Left colon (tissue), 2 donors: ENCODE data around the gene RABIF. TPM values are rescaled to one million over a fixed set of nuclear protein-coding genes. Genes with fewer than 3 reads are reported as not detected.

ENCODE experiments used
- ATAC-seq: fragments of 200-7000 bp; cut with Tn5 transposase; one replicate; pipeline ENCODE4 v1.9.1; 2020; ENCODE audit warnings: mild to moderate bottlenecking, moderate library complexity
- DNase-seq, 2 donors: peaks; one replicate each; pipeline ENCODE4 v3.0.0-alpha.2; 2020
- intact Hi-C, 2 donors: fragments of 100-400 bp; cut with DNase I in 1 of 2; cut with micrococcal nuclease in 1 of 2; formaldehyde crosslinking; loops; one replicate each; pipeline versions ENCODE4 v1.11.2 to v1.14.0; 2022; cut with DNase I, micrococcal nuclease
- total RNA-seq, 2 donors: library from RNA; stranded (reverse); fragmentation: NEBNext Ultra II Directional; extraction: Animal tissue kit (Norgen Biotek cat#: 25700); gene quantifications; one replicate each; pipeline ENCODE4 v1.2.1, GENCODE V29; 2021
- donor health status: DM: no; HTN: no; CAD: no.
- donor health status: DM: yes; HTN: yes; CAD: no.

RABIF gene
- total RNA-seq, 2 donors from 2014 or later, result 12.0 to 14.3 TPM

DNA sequence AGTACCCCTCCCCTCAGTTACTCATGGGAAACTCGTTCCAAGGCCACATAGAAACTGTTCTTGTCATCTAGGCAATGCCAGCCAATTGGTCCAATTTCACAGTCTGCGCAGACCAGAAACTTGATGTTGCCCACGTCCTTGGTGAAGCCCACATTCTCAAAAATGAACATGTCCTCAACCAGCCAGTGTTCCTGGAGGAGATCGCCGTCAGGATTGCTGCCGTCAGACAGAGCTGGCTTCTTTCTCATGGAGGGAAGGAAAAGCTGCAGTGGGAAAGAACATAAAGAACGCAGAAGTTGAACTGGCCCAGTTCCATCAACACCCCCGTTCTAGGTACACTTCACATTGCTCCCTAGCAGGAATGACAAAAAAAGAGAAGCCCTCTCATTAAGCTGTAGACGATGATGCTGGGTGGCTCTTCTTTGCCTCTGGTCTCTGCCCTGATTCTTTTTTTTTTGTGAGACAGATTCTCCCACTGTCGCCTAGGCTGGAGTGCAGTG lies 7.9 kb downstream of the RABIF start:
- ATAC-seq, result no peak
- DNase-seq, result no peak
- intact Hi-C loops, result no loop called here

DNA sequence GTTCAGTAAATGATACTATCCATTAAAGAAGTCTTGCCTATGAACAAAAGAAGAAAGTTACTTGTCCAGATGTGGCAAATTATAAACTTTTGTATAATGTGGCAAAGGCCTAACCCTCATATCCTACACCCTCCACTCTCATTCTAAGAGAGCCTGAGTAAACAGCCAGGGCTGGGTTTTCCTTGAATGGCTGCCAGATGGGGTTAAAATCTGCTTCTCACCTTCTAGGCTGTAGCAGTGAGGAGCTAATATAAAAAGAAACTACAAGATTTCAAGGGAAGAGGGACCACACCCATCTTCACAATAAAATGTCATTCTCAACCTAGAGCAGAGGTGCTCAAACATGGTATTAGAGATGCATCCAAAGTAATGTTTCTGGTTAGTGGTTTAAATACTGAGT lies 8.9 kb downstream of the RABIF start:
- intact Hi-C loops, result no loop called here
- ATAC-seq (peak; percentile 88), DNase-seq (no peak)

DNA sequence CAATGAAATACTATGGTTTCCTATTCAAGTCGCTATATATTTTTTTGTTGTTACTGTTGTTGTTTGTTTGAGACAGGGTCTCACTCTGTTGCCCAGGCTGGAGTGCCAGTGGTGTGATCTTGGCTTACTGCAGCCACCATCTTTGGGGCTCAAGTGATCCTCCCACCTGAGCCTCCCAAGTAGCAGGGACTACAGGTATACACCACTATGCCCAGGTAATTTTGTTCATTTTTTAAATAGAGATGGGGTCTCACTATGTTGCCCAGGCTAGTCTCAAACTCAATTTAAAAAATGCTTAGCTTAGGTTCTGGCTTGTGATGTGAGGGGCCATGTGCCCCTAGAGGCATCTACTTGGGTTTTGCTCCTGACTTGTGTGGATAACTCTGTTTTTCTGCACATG lies 9.8 kb downstream of the RABIF start:
- intact Hi-C loops, result no loop called here
- ATAC-seq (no peak), DNase-seq (no peak)

DNA sequence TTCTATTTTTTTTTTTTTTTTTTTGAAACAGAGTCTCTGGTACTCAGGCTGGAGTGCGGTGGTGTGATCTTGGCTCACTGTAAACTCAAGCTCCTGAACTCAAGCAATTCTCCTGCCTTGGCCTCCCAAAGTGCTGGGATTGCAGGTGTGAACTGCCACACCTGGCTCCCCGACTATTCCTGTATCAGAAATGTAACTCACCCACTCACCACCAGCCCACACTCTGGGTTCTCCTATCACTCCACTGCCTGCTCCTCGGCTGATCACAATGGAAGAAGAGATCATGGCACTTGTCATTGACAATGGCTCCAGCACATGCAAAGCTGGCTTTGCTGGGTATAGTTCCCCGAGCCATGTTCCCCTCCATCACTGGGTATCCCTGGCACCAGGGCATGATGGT lies 15.9 kb downstream of the RABIF start:
- intact Hi-C loops, result no loop called here
- DNase-seq, result no peak
- no peak for ATAC-seq

DNA sequence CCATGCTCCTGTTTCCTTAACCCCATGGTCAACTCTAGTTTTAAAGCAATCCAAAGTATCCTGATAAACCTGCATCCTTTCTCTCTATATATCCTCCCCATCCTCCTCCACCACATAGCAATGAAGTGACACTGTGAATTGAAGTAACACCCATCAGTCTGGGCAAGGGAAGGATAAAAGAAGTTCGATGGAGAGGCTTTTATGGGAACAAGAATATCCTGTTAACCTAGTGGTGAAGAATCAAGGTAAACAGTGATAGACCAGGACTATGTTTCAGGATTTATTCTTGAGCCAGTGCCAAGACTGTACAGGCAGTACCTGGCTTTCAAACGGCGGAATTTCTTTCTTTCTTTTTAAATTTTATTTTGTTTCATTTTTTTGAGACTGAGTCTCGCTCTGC lies 17.6 kb downstream of the RABIF start:
- intact Hi-C loops, result no loop called here
- ATAC-seq (no peak), DNase-seq (no peak)

DNA sequence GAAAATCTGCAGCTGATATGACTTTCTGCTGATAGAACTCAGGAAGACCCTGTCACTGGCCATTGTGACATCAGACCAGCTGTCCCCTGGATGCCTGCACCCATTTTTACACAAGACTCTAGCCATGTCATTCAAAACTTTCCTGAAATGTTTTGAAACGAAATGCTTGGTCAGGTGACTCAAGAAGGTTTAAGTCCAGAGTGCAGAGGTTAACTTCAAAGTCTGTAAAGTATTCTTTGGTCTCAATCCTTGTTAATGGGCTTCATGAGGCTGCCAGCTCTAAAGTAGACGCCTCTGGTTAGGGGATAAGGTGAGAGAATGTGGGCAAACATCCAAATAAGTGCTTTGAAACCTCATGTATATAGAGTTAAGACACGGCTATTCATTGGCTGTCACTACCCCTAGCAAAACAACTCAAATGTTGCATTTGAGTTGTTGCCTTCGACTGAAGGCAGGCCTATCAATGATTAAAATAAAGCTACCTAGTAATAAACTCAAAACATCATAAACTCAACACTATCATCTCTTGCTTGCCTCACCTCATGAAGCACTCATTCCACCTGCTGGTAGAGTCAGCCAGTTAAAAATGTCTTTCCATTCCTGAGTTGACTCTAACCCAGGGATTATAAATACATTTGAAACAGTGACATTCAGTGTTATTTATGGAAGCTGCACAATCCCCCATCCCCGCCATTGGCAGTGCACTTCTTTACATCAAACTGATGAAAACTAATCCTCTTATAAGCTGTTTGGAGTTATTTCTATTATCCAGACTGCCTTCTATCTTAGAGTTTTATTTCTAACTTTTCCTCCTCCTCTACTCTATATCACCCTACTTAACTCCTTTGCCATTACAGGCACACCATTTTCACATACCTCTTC lies 26.0 kb downstream of the RABIF start:
- no peak for DNase-seq
- intact Hi-C loops, result no loop called here
- ATAC-seq, result peak; percentile 7

DNA sequence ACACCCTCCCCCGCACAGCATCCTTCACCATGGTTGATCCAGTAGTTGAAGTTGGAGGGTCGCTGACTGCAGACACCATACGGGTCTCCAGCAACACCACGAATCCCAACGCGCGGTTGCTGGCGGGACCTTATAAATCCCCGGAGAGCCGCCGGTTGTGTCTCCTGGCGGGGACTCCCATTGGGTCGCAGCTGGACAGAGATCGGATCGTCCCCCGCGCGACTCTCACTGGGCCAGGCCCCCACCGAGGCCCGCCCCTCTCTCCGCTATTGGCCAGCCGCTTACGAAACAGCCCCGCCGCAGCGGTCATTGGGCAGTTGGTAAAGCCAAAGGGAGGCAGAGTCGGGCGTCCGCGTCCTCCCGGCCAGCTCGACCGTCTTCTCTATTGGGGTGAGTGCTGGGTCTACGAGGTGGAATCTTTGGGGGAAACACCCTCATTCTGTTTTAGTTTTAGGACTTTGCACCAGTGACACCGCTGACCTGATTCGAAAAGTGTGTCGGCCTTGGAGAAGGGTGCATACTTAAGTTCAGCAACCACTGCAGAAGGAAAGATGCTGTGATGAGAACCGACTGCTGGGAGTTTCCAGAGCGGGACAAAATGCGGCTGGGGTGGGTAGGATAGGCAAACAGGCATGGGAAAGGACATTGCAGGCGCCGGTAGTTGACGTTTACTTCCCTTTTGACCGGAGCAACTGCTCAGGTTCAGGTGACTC lies 27.4 kb downstream of the RABIF start:
- intact Hi-C loops, result no loop called here
- DNase-seq (peak; percentile 94 to 95), ATAC-seq (peak; percentile 87)

DNA sequence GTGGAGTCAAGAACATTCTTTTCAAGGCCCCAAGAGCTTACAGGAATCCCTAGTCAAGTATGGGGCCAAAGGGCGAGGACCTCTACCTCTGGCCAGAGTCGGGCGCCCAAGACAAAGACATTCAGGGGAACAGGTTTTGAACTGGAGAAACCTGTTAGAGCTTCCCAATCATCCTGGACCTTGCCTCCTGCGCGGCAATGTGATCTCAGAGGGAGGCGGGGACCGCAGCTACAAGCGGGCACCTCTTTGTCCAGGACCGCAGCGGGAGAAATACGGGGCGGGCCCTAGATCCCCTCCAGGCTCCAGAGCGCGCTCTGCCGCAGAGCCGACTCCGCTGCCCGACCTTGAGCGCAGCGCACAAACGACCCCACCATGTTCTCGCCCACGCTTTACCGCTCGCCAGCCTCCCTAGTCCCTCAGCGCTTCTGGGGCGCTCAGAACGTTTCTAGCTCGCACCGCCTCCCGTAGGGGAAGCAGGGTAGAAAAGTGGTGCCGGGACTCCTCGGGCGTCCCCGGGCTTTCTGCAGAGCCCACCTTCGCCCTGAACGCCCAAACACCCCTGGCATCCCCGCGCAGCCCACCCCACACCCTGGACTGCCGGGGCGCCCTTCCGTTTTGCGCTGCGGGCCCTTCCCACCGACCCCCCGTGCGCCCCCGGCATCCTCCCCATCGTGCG lies 28.1 kb downstream of the RABIF start:
- intact Hi-C loops, result no loop called here
- ATAC-seq (peak; percentile 80), DNase-seq (peak; percentile 84 to 89)

DNA sequence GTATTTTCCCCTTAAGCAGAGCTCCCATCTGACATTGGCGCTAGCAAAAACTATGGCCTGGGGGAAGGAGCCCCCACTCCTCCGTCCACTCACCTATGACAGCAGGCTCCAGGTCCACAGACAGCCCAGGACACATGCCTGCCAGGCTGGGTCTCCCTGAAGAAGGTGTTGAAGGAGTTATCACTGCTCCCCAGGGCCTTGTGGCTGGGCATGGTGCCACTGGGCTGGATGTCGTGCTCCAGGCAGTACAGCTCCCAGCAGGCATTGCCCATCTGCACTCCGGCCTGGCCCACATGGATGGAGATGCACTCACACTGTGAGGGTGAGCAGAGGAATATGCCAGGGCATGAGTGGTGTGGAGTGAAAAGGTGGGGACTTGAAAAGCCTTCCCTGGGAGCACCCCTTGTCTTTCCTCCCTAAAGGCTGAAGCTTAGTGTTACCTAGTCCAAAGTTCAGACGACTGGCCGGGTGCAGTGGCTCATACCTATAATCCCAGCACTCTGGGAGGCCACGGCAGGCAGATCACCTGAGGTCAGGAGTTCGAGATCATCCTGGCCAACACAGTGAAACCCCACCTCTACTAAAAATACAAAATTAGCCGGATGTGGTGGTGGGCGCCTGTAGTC lies 30.0 kb downstream of the RABIF start:
- intact Hi-C loops, result no loop called here
- ATAC-seq (no peak), DNase-seq (no peak)

DNA sequence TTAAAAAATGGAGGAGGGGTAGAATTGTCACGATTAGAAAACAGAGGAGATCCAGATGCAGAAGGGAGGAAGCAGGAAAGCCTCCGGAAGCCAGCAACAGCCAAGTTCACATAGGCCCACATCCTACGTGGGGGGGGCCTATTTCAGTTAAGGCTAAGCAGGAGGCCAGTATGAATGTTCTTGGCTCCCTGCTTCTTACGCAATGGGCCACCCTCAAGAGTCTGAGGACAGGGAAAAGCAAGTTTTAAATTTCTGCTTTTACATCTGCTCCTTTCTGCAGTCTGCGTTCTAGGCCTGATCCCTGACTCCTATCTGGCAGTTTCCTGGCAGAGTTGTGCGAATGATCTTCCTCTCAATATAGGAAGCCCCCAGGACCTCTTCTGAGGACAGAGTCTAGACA lies 30.6 kb downstream of the RABIF start:
- no peak for ATAC-seq
- intact Hi-C loops, result no loop called here
- DNase-seq, result peak in 1 of 2 donors; percentile 53

DNA sequence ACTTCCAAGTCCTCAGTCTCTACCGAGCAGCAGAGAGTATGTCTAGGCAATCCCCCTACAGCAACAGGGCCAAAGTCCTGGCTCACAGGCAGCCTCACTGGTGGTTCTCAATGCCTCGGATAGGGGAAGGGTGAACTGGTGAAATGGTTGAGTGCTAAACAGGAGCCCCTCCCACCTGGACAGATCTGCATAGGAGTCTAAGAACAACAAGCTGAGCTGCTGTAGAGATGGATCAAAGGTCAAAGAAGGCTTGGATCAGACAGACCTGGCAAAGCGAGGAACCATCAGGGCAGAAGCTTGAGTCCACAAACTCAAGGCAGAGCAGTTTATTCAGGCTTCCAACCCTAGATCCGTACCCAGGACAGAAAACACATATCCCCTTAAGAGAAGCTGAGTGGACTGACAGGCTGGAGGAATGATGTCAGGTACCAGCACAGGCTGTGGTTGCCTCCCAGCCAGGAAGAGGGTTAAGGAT lies 31.8 kb downstream of the RABIF start:
- ATAC-seq (peak; percentile 47), DNase-seq (peak; percentile 39 to 46)
- intact Hi-C loops, result no loop called here

DNA sequence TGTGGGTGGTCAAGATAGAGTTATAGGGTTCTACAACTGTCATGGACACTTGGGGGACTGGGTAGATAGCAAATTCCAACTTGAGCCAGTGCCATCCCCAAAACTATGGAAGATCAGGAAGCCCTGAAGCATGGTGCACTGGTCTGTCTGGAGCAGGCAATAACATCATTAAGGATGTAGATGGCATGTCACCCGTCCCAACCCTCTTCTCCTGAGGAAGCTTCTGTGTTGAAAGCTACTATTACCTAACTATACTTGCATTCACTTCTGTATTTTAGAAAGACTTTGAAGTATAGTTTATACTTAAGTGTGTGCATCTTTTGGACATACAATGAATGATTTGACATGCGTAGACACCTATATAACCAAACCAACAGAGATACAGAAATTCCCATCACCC lies 32.9 kb downstream of the RABIF start:
- DNase-seq (no peak), ATAC-seq (no peak)
- intact Hi-C loops, result no loop called here

DNA sequence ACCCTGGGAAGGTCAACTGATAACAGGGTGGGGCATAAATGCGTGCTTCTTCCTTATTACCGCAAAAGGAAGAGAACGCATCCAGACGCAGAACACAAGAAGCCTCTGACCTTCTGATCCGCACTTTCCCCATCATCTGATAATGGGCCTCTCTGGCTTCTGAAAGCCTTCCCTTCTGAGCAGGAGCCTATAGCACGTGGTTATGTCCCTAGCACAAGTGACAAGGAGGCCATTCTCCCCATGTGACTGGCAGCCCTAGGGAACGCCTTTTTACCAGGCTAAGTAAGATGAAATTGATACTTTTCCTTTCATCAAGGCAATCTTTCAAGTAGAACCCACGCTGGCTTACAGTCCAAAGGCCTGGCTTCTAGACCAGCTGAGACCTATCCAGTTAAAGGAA lies 34.2 kb downstream of the RABIF start:
- DNase-seq (no peak), ATAC-seq (peak; percentile 17)
- intact Hi-C loops, result no loop called here

DNA sequence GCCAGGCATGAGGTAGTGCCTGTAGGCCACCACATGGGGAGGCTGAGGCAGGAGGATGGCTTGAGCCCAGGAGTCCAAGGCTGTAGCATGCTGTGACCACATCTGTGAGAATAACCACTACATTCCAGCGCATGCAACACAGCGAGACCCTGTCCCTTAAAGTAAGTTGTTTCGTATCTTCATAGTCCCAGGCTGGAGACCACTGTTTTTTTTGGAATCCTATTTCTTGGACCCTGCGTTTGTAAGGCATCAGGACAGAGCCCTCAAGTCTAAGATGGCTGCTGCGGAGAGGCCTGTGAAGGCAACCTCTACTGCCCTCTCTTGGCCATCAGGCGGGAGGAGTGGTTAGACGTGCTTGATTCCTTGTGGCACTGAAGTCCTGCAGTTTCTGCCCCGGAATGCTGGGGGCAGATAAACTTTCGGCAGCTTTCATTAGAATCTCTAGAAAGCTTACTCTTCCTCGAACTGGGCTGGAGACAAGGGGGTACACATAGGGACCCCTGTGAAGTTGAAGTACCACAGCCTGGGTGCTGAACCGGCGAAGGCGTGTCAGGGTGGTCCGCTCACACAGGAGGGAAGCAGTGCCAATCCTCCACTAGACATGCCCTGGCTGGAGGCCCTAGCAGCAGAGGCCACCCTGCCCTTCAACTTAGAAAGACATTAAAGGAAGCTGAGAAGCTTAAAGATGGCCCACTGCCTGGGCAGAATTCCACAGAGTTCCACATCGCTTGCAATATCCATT lies 36.6 kb downstream of the RABIF start:
- DNase-seq (peak in 1 of 2 donors; percentile 35), ATAC-seq (peak; percentile 52)
- intact Hi-C loops, result no loop called here

DNA sequence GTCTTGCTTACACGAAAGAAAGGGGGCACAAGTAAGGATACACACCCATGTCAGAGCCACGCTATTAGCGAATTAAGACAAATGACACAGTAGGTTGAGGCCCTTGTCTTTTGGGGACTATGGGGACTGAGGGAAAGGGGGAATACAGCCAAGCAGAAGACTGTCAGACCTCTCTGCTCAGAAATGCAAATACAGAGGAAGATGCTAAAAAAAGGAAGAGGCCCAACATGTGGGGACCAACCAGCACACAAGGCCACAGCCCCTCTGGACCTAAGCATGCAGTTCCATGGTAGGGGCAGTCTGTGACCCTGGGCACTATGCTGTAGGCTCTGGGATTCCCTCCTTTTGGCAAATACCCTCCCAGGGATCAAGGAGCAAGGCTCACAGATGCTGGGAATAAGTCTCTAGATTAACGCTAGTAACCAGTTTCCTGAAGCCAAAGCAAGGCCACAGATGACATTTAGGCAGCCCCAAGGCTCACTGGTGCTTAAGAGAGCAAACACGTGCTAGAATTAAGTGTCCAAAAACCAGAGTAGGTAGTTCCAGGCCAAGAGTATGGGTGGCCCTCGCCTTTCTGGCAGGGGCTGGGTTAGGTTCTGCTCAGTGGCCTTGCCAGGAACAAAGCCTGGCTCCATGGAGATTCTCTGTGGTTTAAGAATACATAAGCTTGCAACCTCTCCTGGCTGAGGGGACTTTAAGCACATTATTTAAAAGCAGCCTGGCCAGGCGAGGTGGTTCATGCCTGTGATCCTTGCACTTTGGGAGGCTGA lies 38.2 kb downstream of the RABIF start:
- no peak for DNase-seq
- ATAC-seq, result no peak
- intact Hi-C loops, result no loop called here

DNA sequence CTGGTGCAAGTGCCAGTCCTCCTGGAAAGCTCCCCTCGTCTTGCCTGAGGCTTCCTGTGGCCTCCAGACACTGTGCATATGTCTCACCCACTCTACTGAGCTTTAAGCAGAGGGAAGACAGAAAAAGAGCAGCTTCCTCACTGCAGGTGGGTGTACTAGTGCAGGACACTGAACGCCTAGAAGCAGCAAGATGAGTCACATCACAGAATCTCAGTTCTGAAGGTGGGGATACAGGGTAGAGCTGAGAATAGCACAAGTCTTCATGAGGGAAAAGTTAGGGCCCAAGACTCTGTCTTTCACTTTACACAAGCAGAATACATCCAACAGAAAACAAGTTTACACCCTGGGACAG lies 40.8 kb downstream of the RABIF start:
- intact Hi-C loops, result no loop called here
- ATAC-seq, result no peak

DNA sequence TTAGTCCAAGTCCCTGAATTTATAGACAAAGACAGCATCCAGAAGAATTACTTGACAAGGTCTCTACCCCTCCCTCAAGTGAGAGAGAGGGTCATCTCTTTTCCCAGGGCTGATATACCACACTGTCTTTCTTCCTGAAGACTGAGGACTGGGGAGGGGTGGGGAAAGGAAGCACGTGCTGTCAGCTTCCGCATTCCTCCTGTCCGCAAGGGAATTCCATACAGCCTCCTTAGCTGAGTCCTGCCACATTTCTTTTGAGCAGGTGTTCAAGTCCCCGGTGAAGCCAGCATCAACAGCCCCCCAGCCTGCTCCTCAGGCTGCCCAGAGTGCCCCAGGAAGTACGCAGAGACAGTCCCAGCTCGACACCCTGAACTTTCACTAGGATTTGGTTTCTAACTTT lies 44.0 kb downstream of the RABIF start:
- no peak for DNase-seq
- no peak for ATAC-seq
- intact Hi-C loops, result no loop called here

More for the DNA sequence above, 40.8 kb downstream of the RABIF start:
- DNase-seq, result no peak

DNA sequence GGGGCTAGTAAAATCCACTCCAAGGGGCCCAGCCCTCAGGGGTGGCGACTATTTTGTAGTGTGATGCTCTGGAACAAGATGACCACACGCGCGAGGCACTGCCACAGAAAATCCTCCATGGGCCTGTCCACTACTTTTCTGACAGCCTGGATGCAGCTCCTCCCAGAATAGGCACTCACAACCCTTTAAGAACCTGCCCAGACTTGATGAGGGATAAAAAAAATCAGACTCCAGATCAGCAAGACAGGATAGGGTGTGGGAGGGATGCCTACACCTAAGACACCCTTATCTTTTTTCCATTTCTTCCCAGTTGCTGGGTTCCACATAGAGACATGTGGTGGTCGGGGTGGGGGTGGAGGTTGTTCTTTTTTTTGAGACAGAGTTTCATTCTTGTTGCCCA lies 44.7 kb downstream of the RABIF start:
- DNase-seq (no peak), ATAC-seq (no peak)
- intact Hi-C loops, result no loop called here
